Measurements from ENCODE around the gene EVPL. TPM values are rescaled to one million over a fixed set of nuclear protein-coding genes. Genes with fewer than 3 reads are reported as not detected.
"Not testable (repeated sequence)": the region's sequence is repeated elsewhere in the genome, so short reads cannot be mapped to it uniquely, and the experiment has no call there.

Gene EVPL
- total RNA-seq, 2 experiments from 2014 or later, result 5.1 to 9.9 TPM

- CTCF ChIA-PET (ENCODE audit: unreplicated experiment), result no interaction called here
- no peak overlapping the region for H3K4me3 ChIP-seq (ENCODE audit: low read depth, low read length, poor library complexity, severe bottlenecking)
- peaks cover 6% of the 10 kb centered on the region; the same call in 1 of the 2 replicates for H3K36me3 ChIP-seq (ENCODE audit: insufficient read depth, low read length)
- no TSS peak for BruUV-seq (replicated peaks)
- H3K9me3 ChIP-seq (ENCODE audit: low read length), result no peaks in the 10 kb centered on the region
- no peaks in the 10 kb centered on the region for H4K20me1 ChIP-seq (ENCODE audit: insufficient read depth, low read length)
- POLR2A ChIA-PET, result interaction anchor here (1.0 to 1.9 kb wide), 3 partner anchors 11 to 15 kb away, joined by 3 to 5 read pairs (median 4); no protein-coding TSS in a partner anchor
- no peak overlapping the region for H3K4me2 ChIP-seq (ENCODE audit: low read length)
- no peaks in the 10 kb centered on the region for H3K9me2 ChIP-seq (ENCODE audit: insufficient read depth, low read length)
- intact Hi-C loops (cut with micrococcal nuclease; ENCODE audit: unreplicated experiment), result loop anchor here (10.0 kb wide), 1 partner anchor 186 kb away; the partner anchor contains the start of gene UNK
- H3K27ac ChIP-seq (ENCODE audit: low read depth, low read length, poor library complexity, severe bottlenecking), result no peak overlapping the region
- H3K79me2 ChIP-seq (ENCODE audit: insufficient read depth, low read depth, low read length), result no peaks in the 10 kb centered on the region
- DNase-seq (ENCODE audit: low spot score), result no peak
- H3K4me1 ChIP-seq (ENCODE audit: insufficient read depth, low read length, poor library complexity, severe bottlenecking), result peaks cover 5% of the 10 kb centered on the region
- TF ChIP-seq EZH2phosphoT487 (IDR thresholded peaks at IDR 0.05; ENCODE audit: borderline replicate concordance, low read depth, low read length), result no peak
- no peak for TF ChIP-seq CTCF (conservative IDR thresholded peaks at IDR 0.05; ENCODE audit: low read length)
- no peak overlapping the region for H2AFZ ChIP-seq (ENCODE audit: low read length)
These were observed 56.5 kb downstream of the EVPL start for GRCh38 chr17:75970626-75971025.

DNA sequence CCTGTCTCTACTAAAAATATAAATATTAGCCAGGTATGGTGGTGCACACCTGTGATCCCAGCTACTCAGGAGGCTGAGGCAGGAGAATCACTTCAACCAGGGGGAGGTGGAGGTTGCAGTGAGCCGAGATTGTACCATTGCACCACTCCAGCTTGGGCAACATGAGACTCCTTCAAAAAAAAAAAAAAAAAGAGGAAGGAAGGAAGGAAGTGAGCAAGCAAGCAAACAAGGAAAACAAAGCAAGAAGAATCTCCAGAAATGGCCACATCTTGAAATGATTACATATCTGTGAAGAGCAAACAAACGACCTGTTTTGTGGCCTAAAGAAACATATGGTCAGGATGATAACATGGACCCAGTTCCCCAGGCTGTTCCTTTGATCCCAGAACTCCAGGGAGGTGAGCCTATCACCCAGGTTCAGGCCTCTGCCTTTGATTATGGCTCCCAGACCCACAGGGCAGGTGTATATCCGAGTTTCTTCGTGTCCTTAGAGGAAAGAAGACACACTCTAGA lies 57.0 kb downstream of the EVPL start:
- intact Hi-C loops (cut with micrococcal nuclease; ENCODE audit: unreplicated experiment), result loop anchor here (10.0 kb wide), 1 partner anchor 185 kb away; the partner anchor contains the start of gene UNK
- Histone ChIP-seq H3K4me3 (ENCODE audit: low read depth, low read length, poor library complexity, severe bottlenecking) (no peak overlapping the region), H3K9me2 (ENCODE audit: insufficient read depth, low read length) (no peaks in the 10 kb centered on the region), H2AFZ (ENCODE audit: low read length) (no peak overlapping the region), H3K4me1 (ENCODE audit: insufficient read depth, low read length, poor library complexity, severe bottlenecking) (peaks cover 4% of the 10 kb centered on the region), H4K20me1 (ENCODE audit: insufficient read depth, low read length) (no peaks in the 10 kb centered on the region), H3K9me3 (ENCODE audit: low read length) (no peaks in the 10 kb centered on the region), H3K36me3 (ENCODE audit: insufficient read depth, low read length) (peaks cover 6% of the 10 kb centered on the region; the same call in 1 of the 2 replicates), H3K27ac (ENCODE audit: low read depth, low read length, poor library complexity, severe bottlenecking) (no peak overlapping the region), H3K4me2 (ENCODE audit: low read length) (no peak overlapping the region), H3K79me2 (ENCODE audit: insufficient read depth, low read depth, low read length) (no peaks in the 10 kb centered on the region)
- no TSS peak for BruUV-seq (replicated peaks)
- CTCF ChIA-PET (ENCODE audit: unreplicated experiment), result no interaction called here
- TF ChIP-seq EZH2phosphoT487 (IDR thresholded peaks at IDR 0.05; ENCODE audit: borderline replicate concordance, low read depth, low read length) (no peak), CTCF (conservative IDR thresholded peaks at IDR 0.05; ENCODE audit: low read length) (no peak)
- POLR2A ChIA-PET, result interaction anchor here (1.5 to 1.9 kb wide), 2 partner anchors 10 to 13 kb away, joined by 3 to 5 read pairs; no protein-coding TSS in a partner anchor
- no peak for DNase-seq (ENCODE audit: low spot score)

GRCh38 chr17:75969044-75969443 lies 58.1 kb downstream of the EVPL start:
- H4K20me1 ChIP-seq (ENCODE audit: insufficient read depth, low read length); H3K4me2 ChIP-seq (ENCODE audit: low read length); H3K79me2 ChIP-seq (ENCODE audit: insufficient read depth, low read depth, low read length); H3K4me3 ChIP-seq (ENCODE audit: low read depth, low read length, poor library complexity, severe bottlenecking); BruUV-seq (replicated peaks); intact Hi-C loops (cut with micrococcal nuclease; ENCODE audit: unreplicated experiment); H3K27ac ChIP-seq (ENCODE audit: low read depth, low read length, poor library complexity, severe bottlenecking); DNase-seq (ENCODE audit: low spot score); H3K9me3 ChIP-seq (ENCODE audit: low read length); H3K9me2 ChIP-seq (ENCODE audit: insufficient read depth, low read length); H3K4me1 ChIP-seq (ENCODE audit: insufficient read depth, low read length, poor library complexity, severe bottlenecking); CTCF ChIA-PET (ENCODE audit: unreplicated experiment); H2AFZ ChIP-seq (ENCODE audit: low read length); H3K36me3 ChIP-seq (ENCODE audit: insufficient read depth, low read length): not testable (repeated sequence)
- POLR2A ChIA-PET, result interaction anchor here (1.9 kb wide), 1 partner anchor 9 kb away, joined by 5 read pairs; no protein-coding TSS in a partner anchor

Measured in OCI-LY7 (cell line).